PC-9 (cell line): ENCODE results near the gene TGIF1. TPM values are rescaled to one million over a fixed set of nuclear protein-coding genes. Genes with fewer than 3 reads are reported as not detected.

Experiments used
- BruUV-seq: library from RNA; stranded (reverse); fragments of 400-500 nt; replicated peaks from 2 replicates; lab custom pipeline; 2021; lab: Mats Ljungman, UMichigan
- CTCF ChIA-PET: fragments of 300-600 bp; sonication (Branson Sonifier 250); formaldehyde crosslinking; loops from one replicate; lab custom pipeline; 2022; ENCODE audit warnings: antibody characterized with exemption; lab: Charles Lee
- POLR2A ChIA-PET: fragments of 300-600 bp; sonication (Branson Sonifier 250); formaldehyde crosslinking; loops from one replicate; lab custom pipeline; 2022; ENCODE audit warnings: antibody characterized with exemption; ENCODE audit not compliant: unreplicated experiment; lab: Charles Lee
- DNase-seq, 2 experiments: peaks; one replicate each; pipeline versions ENCODE4 v3.0.0 to v3.0.0-alpha.2; 2015 to 2022; ENCODE audit warnings: mixed read lengths in 1 of 2
- H2AFZ ChIP-seq: fragments of 200-600 bp; sonication (generic); 2 replicates; pipeline ENCODE4 v1.8.1; 2017; ENCODE audit warnings: antibody characterized with exemption
- H3F3A ChIP-seq: fragments of 200-600 bp; sonication (generic); 2 replicates; pipeline ENCODE4 v1.8.1; 2017; ENCODE audit warnings: antibody characterized with exemption, mild to moderate bottlenecking, low read depth; ENCODE audit not compliant: insufficient read depth
- H3K27ac ChIP-seq: fragments of 200-600 bp; sonication (generic); 2 replicates; pipeline ENCODE4 v1.6.1; 2016; ENCODE audit warnings: mixed run types
- H3K27me3 ChIP-seq: fragments of 200-600 bp; sonication (generic); 2 replicates; pipeline ENCODE4 v1.6.1; 2016; ENCODE audit warnings: low read depth, mixed run types; ENCODE audit not compliant: insufficient read depth
- H3K36me3 ChIP-seq: fragments of 200-600 bp; sonication (generic); 2 replicates; pipeline ENCODE4 v1.6.1; 2016; ENCODE audit warnings: low read depth, mixed run types
- H3K4me1 ChIP-seq: fragments of 200-600 bp; sonication (generic); replicated peaks from 2 replicates; pipeline ENCODE4 v1.6.1; 2016; ENCODE audit warnings: mixed run types; ENCODE audit not compliant: insufficient read depth
- H3K4me2 ChIP-seq: fragments of 200-600 bp; sonication (generic); 2 replicates; pipeline ENCODE4 v1.6.1; 2017; ENCODE audit warnings: mixed run types
- H3K4me3 ChIP-seq: fragments of 200-600 bp; sonication (generic); 2 replicates; pipeline ENCODE4 v1.6.1; 2016; ENCODE audit warnings: mixed run types
- H3K79me2 ChIP-seq: fragments of 200-600 bp; sonication (generic); 2 replicates; pipeline ENCODE4 v1.6.1; 2017; ENCODE audit warnings: low read depth, mixed run types
- H3K9me2 ChIP-seq: fragments of 200-600 bp; sonication (generic); 2 replicates; pipeline ENCODE4 v1.8.1; 2017; ENCODE audit warnings: mild to moderate bottlenecking; ENCODE audit not compliant: insufficient read depth
- H3K9me3 ChIP-seq: fragments of 200-600 bp; sonication (generic); 2 replicates; pipeline ENCODE4 v1.8.1; 2016; ENCODE audit warnings: low read depth; ENCODE audit not compliant: insufficient read depth
- H4K20me1 ChIP-seq: fragments of 200-600 bp; sonication (generic); 2 replicates; pipeline ENCODE4 v1.8.1; 2017; ENCODE audit not compliant: insufficient read depth
- CTCF ChIP-seq: fragments of 200-600 bp; sonication (generic); conservative IDR thresholded peaks from 2 replicates; pipeline ENCODE4 v1.6.1; 2017; ENCODE audit warnings: mixed run types, antibody characterized with exemption, mild to moderate bottlenecking, moderate library complexity
- EZH2 ChIP-seq: fragments of 200-600 bp; sonication (generic); IDR thresholded peaks from 2 replicates; pipeline ENCODE4 v1.8.0; 2017; ENCODE audit warnings: antibody characterized with exemption, low read depth
- intact Hi-C: fragments of 100-400 bp; cut with micrococcal nuclease; formaldehyde crosslinking; loops from one replicate; pipeline ENCODE4 v1.10.0; 2022; ENCODE audit not compliant: unreplicated experiment
- total RNA-seq: library from RNA; stranded (reverse); gene quantifications from 2 replicates; pipeline ENCODE4 v1.2.3, GENCODE V29; 2021

The TGIF1 gene
- total RNA-seq, 1 experiment from 2014 or later, result 203 TPM

GRCh38 chr18:3425446-3425845 lies 24.5 kb upstream of the TGIF1 start:
- intact Hi-C loops, result no loop called here
- POLR2A ChIA-PET, result interaction anchor here (0.6 kb wide), 1 partner anchor 29 kb away, joined by 4 read pairs; no protein-coding TSS in a partner anchor
- BruUV-seq, result no TSS peak
- no peak for TF ChIP-seq EZH2
- no peaks in the 10 kb centered on the region for H4K20me1 ChIP-seq
- H3K9me2 ChIP-seq, result no peaks in the 10 kb centered on the region
- no peak overlapping the region for H3K4me3 ChIP-seq
- no peaks in the 10 kb centered on the region for H3K9me3 ChIP-seq
- H2AFZ ChIP-seq, result no peak overlapping the region
- H3K4me2 ChIP-seq, result no peak overlapping the region
- peaks cover 82% of the 10 kb centered on the region for H3K79me2 ChIP-seq
- DNase-seq, result no peak
- no peak overlapping the region for H3K27ac ChIP-seq
- H3K4me1 ChIP-seq, result peaks cover 19% of the 10 kb centered on the region
- CTCF ChIA-PET, result no interaction called here
- peaks cover 43% of the 10 kb centered on the region for H3K36me3 ChIP-seq
- H3F3A ChIP-seq, result no peaks in the 10 kb centered on the region; the same call in 1 of the 2 replicates
- H3K27me3 ChIP-seq, result no peaks in the 10 kb centered on the region

- Histone ChIP-seq H3K27ac (no peak overlapping the region), H3K4me1 (peaks cover 19% of the 10 kb centered on the region), H3K27me3 (no peaks in the 10 kb centered on the region), H4K20me1 (no peaks in the 10 kb centered on the region), H3F3A (no peaks in the 10 kb centered on the region; the same call in 1 of the 2 replicates), H3K79me2 (peaks cover 84% of the 10 kb centered on the region), H3K9me2 (no peaks in the 10 kb centered on the region), H2AFZ (no peak overlapping the region), H3K4me2 (no peak overlapping the region), H3K9me3 (no peaks in the 10 kb centered on the region), H3K4me3 (no peak overlapping the region), H3K36me3 (peaks cover 42% of the 10 kb centered on the region)
- ChIA-PET CTCF (no interaction called here), POLR2A (no interaction called here)
- DNase-seq, result no peak
- no TSS peak for BruUV-seq
- TF ChIP-seq EZH2, result no peak
- TF ChIP-seq CTCF, result no peak
- intact Hi-C loops, result no loop called here
These were observed 23.9 kb upstream of the TGIF1 start for GRCh38 chr18:3426074-3426473.

DNA sequence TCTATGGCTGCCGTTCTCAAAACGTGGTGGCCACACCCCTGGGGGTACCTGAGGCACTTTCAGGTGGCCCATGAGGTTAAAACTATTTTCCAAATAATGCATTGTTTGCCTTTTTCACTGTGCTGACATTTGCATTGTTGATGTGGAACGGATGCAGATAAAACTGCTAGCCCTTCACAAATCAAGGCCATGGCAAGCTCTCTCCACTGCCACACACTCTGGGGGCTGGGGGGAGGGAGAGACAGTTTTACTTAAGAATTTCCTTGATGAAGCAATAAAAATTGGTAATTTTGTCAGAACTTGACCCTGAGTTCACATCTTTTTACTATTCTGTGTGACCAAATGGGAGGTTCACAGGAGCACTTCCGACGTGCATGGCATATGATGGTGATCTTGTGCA lies 22.0 kb upstream of the TGIF1 start:
- no peak for DNase-seq
- no peak for TF ChIP-seq EZH2
- no peak for TF ChIP-seq CTCF
- peaks cover 44% of the 10 kb centered on the region for H3K36me3 ChIP-seq
- no TSS peak for BruUV-seq
- H3K27ac ChIP-seq, result no peak overlapping the region
- CTCF ChIA-PET, result no interaction called here
- H3F3A ChIP-seq, result no peaks in the 10 kb centered on the region; the same call in 1 of the 2 replicates
- H2AFZ ChIP-seq, result no peak overlapping the region
- no peaks in the 10 kb centered on the region for H3K27me3 ChIP-seq
- no peak overlapping the region for H3K4me3 ChIP-seq
- H3K4me2 ChIP-seq, result no peak overlapping the region
- peaks cover 18% of the 10 kb centered on the region for H3K4me1 ChIP-seq
- POLR2A ChIA-PET, result no interaction called here
- peaks cover 86% of the 10 kb centered on the region for H3K79me2 ChIP-seq
- H3K9me2 ChIP-seq, result no peaks in the 10 kb centered on the region
- H4K20me1 ChIP-seq, result no peaks in the 10 kb centered on the region
- no peaks in the 10 kb centered on the region for H3K9me3 ChIP-seq
- intact Hi-C loops, result no loop called here

DNA sequence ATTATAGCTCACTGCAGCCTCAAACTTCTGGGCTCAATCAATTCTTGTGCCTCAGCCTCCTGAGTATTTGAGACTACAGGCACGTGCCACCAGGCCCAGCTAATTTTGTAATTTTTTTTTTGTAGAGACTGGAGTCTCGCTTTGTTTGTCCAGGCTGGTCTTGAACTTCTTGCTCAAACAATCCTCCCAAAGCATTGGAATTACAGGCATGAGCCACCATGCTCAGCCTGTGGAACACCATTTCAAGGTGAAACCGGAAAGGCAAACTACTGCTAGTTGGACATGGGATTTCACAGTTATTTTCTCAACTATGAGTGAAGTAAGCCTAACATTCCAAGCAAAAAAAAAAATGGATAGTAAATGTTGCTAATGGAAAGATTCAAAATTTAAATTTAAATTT lies 20.9 kb upstream of the TGIF1 start:
- DNase-seq, result no peak
- no peaks in the 10 kb centered on the region for H3K9me2 ChIP-seq
- H3K4me3 ChIP-seq, result no peak overlapping the region
- no peak overlapping the region for H3K27ac ChIP-seq
- no peak overlapping the region for H3K4me2 ChIP-seq
- intact Hi-C loops, result no loop called here
- H3K9me3 ChIP-seq, result no peaks in the 10 kb centered on the region
- ChIA-PET POLR2A (no interaction called here), CTCF (no interaction called here)
- peaks cover 86% of the 10 kb centered on the region for H3K79me2 ChIP-seq
- H3F3A ChIP-seq, result no peaks in the 10 kb centered on the region; the same call in 1 of the 2 replicates
- peaks cover 41% of the 10 kb centered on the region for H3K36me3 ChIP-seq
- TF ChIP-seq CTCF (no peak), EZH2 (no peak)
- peaks cover 6% of the 10 kb centered on the region; the same call in 1 of the 2 replicates for H3K4me1 ChIP-seq
- H4K20me1 ChIP-seq, result no peaks in the 10 kb centered on the region
- no TSS peak for BruUV-seq
- H2AFZ ChIP-seq, result no peak overlapping the region
- no peaks in the 10 kb centered on the region for H3K27me3 ChIP-seq
